Stromal cell of bone marrow (primary cell): ENCODE data around the gene MEGF11.

ENCODE experiments used
- DNase-seq: peaks from one replicate; pipeline ENCODE4 v3.0.0-alpha.2; 2012; ENCODE audit warnings: low read depth

MEGF11 gene

DNA sequence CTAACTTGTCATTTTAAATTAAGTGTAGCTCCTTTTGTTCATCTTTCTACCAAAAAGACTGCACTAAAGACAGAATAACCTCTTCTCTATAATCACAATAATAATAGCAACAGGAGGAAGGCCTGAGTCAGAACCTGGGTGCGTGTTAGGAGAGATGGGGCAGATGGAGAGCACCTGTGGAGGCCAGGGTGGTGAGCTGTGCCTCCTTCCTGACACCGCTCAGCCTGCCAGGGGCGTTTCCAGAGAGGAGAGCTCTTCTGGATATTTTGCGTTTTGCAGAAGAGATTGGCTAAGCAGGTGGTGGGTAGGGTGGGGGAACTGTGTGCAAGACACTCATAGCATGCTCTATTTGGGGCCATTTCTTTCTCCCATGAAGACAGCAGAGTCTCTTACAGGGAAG lies 83.5 kb downstream of the MEGF11 start:
- no peak for DNase-seq

DNA sequence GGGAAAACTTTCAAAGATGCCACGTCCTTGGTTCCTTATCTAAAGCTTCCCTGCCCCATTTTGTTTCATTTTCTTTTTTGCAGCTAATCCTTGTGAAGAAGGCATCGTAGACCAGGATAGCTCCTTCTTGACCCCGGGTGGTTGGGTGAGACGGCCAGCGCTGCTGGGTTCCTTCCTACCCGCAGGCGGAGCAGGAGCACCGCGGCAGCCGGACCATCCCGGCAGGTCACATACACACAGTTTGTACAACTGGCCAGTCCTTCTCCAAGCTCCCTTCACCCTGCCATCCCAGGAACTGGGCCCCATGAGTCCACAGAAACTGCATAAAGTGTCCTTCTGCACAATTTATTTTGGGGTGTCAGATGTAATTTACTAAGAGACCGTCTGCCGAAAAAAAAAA lies 83.9 kb downstream of the MEGF11 start:
- no peak for DNase-seq

DNA sequence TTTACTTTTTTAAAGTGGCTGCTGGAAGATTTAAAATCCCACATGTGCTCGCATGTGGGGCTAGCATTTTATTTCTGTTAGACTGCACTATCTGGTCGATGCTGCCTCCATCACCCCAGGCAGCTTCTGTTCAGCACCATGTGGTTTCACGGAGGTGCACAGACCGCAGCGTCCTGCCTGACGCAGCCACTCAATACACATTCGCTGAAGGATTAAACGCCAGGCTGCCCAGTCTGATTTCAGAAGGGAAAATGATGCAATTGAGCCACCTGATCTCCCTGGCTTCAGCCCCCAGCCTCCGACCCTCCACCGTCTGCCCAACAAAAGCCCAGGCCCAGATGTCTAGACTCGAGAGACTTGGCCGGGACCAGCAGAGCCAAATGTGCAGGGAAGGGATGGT lies 84.5 kb downstream of the MEGF11 start:
- DNase-seq = no peak

DNA sequence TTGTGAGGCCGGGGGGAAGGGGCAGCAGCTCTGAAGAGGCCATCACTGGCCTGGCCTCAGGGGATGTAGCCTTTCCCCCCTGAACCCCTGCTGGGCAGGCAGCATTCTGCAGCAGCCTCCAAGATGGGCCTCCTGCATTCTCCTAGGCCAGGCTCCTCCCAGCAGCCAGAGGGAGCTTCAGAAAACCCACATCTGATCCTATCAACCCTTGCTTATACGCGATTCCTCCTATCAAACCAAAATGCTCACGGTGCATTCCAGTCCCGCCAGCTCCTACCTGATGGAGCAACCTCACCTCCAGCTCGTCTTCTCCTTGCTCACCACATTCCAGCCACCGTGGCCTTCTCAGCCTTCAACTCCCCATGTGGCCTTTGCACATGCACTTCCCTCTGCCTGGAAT lies 85.7 kb downstream of the MEGF11 start:
- DNase-seq = no peak

DNA sequence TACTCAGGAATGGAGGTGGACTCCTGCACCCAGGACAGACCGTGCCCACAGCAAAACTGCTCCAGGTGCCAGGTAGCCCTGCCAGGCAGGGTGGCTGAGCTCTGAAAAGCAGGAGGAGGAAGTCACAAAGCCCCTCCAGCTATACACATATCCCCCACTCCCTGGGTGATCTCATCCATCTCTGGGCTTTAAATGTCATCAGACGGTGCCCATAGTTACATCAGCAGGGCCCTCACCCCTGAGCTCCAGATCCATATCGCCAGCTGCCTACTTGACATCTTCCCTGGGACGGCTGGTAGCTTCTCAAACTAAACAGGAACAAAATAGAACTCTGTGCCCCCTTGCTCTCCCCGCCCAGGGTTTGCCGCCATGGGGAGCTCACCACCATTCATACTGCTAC lies 87.7 kb downstream of the MEGF11 start:
- DNase-seq = no peak

DNA sequence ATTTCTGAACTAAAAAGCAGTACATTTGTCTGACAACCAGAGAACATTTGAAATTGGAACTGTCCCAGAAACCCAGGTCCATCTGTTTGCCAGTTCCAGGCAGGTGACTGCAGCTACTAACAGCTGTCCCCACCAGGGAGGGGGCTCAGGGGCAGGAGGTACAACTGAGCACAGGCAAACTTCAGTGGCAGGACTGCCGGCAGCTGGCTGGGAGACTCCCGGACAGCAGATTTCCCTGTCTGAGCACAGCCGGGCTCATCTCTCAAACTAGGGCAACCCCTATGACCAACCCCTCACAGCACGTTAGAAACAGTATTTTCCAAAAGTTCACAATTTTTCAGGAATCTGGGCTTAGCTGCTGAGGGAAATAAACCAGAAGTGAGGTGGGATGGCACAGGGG lies 88.8 kb downstream of the MEGF11 start:
- DNase-seq = no peak

DNA sequence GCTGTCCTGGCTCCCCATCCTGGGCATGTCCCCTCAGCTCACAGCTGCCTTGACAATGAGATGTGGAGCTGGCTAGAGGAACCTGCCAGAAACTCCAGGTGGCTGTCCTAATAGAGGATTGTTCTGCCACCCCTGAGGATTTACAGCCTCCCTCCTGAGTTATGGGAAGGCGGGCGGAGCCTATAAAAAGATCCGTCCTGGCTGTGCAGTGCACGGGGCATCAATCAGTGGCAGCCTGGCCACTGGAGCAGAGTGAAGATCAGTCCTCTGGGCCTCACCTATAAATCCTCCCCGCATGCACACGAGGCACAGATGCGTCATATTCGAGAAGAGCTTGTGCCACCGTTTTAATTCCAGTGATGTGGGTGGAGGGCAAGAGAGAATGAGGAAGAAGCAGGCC lies 90.0 kb downstream of the MEGF11 start:
- no peak for DNase-seq

DNA sequence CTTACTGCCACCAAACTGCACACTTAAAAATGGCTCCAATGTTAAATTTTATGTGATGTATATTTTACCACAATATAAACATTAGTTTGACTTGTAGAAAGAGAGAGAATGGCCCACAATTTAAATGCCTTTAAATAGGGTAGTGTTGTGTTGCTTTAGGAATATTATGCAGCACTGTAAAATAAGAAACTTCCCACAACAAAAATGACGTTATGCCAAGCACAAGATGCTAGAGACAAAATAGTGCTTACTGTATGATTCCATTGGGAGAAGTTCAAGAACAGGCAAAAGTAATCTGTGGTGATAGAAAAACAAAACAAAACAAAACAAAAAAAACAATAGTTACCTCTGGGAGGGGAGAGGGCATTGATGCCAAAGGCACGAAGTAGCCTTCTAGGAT lies 91.3 kb downstream of the MEGF11 start:
- DNase-seq = no peak

DNA sequence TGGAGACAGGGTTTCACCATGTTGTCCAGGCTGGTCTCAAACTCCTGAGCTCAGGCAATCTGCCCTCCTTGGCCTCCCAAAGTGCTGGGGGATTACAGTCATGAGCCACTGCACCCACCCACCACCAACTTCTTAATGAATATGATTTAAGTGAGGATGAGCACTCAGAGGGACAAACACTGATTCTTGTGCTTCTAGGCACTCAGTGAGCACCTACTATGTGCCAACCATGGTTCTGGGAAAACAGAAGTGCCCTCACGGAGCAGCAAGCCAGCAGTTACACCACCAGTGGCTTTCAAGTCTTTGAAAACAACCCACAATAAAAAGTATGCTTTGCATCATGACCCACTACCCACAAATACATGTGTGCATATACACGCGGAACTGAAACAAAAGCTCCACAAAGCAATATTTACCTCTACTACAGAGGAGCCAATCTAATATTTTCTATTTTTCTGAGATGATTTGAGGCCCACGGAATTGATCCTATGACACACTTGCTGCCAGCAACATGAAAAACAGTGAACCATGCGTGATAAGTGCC lies 91.9 kb downstream of the MEGF11 start:
- DNase-seq = no peak

DNA sequence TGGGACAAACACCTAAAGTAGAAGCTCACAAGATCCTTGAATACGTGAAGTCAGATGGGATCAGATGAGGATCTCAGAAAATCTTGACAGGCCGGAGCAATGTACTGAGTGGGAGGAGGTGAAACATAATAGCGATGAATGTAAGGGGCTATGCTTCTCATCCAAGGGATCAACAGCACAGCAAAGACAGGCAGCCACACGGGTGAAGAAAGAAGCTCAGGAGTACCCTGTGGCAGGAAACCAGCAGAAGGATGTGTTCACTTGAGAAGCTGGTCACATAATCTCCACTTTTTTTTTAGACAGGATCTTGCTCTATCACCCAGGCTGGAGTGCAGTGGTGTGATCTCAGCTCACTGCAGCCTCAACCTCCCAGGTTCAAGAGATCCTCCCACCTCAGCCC lies 92.4 kb downstream of the MEGF11 start:
- DNase-seq = no peak

DNA sequence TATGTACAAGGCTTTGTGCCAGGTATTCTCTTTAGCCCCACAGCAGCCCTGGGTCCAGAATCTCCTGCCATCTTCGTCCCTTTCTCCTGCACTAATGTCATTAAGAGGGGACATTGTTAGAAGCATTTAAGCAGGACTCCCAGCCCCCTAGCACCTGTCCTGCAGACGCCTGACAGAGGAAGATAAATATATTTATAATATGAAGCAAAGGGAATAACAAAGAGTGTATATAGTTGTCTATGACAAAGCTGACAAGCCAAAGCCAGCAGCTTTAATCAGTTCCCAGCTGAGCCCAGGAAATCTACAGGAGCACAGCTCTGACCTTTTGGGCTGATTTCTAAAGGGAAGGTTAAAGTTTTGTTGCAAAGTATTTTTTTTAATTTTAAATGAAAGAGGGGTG lies 96.0 kb downstream of the MEGF11 start:
- no peak for DNase-seq

DNA sequence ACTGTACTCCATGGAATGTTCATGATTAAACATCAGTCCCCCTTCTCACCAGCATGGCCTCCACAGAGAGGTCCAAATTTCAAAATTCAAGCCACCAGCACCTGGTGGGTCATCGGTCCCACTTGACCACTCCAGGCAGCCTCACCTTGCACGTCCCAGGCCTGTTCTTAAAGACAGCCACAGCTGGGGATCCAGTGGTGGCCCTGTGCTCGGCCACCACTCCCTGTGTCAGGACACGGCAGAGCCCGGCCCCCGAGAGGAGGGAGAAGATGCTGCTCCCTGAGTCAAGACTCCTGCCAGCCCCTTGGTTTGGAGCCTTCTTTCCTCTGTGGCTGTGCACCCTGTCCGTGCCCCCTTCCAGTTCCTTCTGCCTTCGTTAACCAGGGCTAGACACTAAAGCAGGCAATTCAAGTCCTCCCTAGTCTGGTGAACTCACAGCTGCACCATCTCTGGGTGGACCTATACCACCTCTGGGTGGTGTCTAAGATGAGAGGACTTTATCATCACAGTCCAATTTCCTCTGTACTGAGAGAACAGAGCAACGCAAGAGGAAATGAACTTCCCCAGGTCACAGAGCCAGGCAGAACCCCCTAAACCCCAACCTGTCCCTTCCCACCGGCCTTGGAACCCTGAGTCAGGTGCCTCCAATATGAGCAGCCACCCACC lies 97.1 kb downstream of the MEGF11 start:
- no peak for DNase-seq

DNA sequence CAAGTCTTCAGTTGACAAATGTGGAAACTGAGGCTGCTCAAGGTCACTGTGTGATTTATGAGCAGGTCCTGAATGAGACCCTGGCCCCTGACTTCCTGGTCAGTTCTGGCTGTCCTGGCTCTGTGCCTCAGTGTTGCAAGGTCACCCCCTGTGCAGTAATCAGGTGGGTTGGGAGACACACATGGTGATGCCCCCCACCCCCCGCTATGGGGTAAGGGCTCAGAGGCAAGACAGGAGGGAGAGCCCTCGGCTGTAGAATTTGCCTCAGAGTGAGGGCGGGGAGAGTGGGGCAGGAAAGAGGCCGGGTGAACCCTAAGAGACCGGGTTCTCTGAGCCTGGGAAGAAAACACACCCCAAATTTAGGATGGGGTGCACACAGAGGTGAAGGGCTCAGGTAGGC lies 98.5 kb downstream of the MEGF11 start:
- no peak for DNase-seq

DNA sequence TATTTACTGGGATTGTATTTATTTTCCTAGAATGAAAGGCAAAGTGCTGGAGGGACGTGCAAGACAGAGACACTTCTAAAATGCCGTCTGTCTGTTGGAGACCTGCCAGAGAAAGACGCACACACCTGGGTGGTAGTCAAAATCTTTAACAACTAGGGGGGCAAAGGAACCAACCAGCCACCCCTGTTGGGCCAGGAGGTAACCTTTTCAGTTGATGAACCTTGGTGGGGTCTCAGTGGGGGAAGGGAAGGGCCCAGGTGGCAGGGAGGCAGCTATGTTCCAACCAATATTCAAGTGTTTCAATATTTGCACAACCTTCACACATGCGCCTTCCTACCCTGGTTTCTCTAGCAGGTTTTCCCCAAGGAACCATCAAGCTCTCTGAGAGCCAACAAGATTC lies 99.0 kb downstream of the MEGF11 start:
- DNase-seq = no peak

DNA sequence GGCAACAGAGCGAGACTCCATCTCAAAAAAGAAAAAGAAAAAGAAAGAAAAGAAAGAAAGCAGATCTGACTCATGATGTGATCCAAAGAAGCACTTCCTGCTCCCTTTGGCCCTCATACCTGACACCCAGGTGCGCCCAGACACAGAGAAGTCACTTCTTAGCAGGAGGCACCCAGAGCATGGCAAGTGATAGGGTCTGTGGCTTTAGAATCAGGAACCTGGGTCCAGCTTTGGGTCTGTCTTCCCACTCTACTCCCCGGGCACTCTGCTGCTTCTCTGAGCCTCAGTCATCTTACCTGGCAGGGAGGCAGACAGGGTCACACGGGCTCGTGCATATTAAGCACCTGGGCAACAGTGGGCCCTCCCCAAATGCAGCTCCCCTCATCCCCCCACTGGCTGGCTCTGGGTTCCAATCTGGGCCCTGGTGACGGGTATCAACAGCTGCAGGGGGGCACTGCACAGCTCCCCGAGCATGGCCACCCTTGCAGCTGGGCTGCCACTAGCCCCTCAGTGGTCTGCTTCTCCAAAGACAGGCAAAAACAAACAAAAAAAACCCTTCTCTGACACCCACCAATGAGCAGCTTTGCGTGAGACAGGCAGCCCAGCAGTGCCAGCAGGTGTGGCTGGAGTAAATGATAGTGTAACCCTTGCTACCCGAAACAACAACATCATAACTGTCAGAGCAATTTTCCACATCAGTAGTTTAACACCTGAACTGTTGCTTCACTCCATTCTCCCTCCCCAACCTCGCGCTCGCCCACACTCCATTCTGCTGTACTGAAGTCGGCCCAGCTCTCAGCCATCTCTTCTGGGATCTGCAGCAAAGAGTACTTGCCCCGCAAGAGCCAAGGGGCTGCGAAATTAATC lies 99.8 kb downstream of the MEGF11 start:
- DNase-seq = no peak

DNA sequence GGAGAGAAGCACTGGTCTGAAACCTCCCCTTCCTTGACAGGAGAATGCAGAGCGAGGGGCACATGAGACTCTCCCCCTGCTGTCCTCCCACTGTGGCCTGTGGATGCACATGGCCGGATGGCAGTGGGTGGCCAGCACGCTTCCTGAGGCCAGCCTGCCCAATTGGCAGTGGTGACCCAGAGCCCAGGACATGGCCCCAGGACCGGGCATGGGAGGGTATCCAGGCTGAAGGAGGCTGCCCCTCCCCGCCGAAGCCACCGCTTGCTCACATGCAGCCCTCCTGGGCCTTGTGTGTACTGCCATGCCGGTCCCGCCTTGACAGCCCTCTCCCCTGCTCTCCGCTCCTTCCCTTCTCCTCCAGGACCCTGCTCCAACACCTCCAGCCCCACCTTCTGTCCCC lies 100.9 kb downstream of the MEGF11 start:
- no peak for DNase-seq

DNA sequence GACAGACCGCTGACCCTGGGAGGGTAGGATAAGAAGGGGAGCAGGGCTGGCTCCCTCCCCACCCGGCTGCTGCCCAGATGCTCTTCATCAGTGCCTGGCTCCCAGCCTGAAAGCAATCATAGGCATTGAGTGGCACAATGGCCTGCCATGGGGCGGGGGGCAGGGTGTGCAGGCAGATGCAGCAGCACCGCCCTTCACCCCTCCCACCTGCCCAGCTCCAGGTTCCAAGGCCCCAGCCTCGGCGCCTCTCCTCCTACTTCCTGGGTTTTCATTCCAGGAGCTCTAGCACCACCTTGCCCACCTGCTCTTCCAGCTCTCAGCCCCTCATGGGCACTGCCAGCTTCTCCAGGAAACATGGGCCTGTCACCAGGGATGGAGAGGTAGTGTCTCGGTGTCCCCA lies 101.7 kb downstream of the MEGF11 start:
- no peak for DNase-seq

DNA sequence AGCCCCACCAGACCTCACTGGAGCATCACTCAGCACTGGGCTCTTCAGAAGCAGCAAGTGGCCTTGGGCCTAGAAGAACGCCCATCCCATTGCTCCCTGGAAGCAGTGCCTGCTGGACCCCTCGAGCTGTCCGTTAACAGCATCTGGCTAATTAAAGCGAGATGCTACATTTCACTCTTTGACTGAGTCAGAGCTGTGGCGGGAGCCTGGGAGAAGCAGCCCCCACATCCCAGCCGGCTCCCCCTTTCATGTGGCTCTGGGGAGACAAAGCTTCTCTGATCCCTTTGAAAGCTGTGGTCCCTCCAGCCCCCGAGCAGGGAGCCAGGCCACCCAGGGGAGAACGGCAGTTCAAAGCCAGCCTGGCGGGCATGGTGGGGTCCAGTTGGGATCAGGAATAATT lies 103.7 kb downstream of the MEGF11 start:
- DNase-seq = no peak

DNA sequence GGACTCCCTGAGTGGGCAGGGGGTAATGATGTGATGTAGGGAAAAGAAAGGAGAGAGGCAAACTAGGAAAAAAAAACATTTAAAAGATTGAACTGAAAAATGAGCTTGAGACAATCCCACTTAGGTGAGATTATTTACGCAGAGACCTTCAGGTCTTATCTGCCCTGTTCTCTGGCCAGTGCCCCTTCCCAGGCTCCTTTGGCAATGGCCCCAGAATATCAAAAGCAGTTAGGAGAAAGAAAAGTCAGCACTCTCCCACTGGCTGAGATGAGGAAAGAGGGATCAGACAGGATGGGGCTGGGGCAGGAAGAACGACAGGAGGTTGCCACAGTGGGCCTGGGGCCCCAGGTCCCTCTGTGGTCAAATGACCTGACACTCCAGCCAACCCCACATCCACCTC lies 105.4 kb downstream of the MEGF11 start:
- no peak for DNase-seq

DNA sequence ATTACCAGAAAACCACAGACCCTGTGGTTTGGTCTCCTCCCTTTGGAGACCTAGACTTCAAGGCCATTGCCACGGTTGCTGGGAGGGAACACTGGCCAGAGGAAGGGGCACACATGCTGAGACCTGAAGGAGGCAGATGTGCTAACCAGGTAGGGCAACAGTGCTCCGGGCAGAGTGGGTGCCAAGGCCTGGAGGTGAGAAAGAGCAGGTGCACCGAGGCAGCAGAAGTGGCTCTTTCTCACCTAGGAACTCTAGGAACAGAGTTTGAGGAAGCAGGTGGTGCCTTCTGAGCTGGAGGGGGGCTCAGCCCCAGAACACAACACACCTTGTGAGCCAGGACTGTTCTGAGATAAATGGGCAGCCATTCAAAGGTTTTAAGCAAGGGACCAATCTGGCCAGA lies 106.1 kb downstream of the MEGF11 start:
- DNase-seq = no peak

DNA sequence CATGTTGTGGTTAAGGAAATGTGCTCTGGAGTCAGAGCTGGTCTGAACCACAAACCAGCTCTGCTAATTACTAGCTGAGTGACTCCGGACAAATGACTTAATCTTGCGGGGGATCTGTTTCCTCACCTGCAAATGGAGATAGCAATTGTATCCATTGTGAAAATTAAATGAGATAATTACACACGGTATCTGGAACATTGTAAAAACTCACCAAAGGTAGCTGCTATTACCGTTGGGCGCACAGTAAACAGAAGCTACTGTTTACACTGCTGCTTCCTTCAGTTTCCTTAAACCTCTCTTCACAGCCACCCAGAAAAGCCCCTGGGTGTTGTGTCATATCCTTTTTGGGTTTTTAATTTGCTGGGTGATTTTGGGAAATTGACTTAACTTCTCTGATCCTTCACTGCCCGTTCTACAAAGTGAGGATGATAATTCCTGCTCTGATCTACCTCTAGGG lies 107.8 kb downstream of the MEGF11 start:
- DNase-seq = no peak

DNA sequence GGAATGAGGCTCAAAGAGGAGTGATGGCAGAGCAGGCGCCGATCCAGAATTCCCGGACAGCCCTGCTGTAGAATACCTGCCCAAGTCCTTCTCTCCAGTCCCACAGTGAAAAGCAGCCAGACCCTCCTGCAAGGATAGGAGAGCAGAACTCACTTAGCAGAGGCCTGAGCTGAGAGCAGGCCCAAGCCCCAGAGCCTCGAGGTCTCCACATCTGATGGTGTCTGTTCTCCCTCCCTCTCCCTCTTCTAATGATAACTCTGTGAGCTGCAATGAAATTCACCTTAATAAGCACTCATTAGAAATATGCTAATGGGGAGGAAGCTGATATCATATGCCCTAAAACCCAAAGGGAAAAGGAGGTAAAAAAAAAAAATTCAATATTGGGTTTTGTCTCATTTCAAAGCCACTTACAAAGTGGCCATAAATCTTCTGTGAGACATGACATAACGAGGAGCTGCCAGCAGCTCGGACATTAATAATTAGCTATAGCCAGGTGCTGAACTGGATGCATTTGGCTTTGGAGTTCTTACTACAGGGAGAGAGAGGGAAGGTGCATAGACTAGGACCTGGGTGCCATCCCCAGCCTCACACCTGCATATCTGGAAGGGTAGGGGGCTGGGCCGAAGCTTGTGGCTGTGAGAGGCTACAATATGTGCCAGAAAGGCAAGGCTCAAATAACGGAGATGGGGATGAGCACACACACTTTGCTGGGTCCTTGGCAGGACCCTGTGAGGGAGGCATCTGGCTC lies 108.4 kb downstream of the MEGF11 start:
- no peak for DNase-seq

DNA sequence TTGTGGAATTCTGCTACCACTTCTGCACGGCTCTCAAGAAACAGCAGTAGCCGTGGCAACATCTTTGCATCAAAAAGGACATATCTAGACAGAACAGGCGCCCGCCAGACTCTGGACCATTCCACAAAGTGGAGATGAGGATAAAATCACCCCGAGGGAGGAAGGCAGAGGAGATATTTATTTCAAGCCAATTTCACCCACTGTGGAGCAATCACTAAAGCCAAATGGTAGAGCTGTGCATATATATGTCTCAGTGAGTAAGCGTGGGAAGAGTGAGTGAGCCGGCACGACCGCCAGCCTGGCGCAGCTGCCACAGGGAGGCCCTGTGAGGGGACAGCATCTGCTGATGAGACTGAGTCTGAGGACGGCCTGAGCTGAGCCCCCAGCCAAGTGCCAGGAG lies 111.3 kb downstream of the MEGF11 start:
- DNase-seq = no peak
